Epidermal melanocyte (primary cell): ENCODE results near the gene HNRNPR.
"Not testable (repeated sequence)": the region's sequence is repeated elsewhere in the genome, so short reads cannot be mapped to it uniquely, and the experiment has no call there.

Experiments
- DNase-seq: peaks from one replicate; pipeline ENCODE4 v3.0.0; 2011; ENCODE audit warnings: low spot score; ENCODE audit not compliant: insufficient read length

HNRNPR gene

DNA sequence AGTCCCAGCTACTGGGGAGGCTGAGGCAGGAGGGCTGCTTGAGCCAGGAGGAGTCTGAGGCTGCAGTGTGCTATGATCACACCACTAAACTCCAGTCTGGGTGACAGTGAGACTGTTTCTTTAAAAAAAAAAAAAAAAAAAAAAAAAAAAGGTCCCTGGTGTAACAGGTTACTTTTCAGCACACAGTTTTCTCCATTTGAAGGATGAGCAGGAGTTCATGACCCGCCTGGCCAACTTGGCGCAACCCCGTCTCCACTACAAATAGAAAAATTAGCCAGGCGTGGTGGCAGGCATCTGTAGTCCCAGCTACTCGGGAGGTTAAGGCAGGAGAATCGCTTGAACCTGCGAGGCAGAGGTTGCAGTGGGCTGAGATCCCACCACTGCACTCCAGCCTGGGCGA, 12.4 kb downstream of the HNRNPR start:
- no peak for DNase-seq

DNA sequence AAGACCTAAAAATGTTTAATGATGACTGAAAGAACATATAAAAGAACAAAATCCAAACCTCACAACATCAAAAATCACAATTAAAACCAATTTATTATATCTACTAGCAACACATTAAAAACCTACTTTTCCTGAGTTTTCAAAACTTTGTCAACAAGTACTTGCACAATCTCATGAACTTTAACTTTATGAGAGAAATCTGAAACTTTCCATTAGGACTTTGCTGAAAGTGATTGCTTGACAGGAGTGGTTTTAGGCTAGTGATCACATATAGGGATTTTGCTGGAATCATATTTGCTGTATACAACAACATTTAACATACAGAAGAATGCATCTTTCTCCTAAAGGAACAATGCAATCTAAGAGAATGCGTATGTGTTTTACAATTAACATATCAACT, 13.2 kb downstream of the HNRNPR start:
- DNase-seq = no peak

- no peak for DNase-seq
Observed at GRCh38 chr1:23325393-23325792, 18.7 kb downstream of the HNRNPR start.

DNA sequence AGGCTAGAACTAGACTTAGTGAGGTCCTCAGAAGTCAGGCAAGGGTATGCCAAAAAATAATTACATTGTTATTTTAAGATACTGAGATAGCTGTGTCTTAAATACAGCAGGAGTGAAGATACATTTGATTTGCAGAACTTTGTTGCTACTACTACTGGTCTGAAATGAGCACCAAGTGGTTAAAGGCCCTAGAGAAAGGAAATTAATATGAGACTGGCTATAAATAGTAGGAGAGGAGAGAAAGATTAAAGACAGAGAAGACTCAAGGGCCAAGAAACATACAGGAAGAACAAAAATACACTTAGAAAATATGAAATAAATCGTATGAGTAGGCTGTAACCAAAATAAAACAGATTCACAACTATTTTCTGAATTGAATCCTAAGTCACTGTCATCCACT, 21.3 kb downstream of the HNRNPR start:
- no peak for DNase-seq

- not testable (repeated sequence) for DNase-seq
Observed at GRCh38 chr1:23310280-23310679, 33.8 kb downstream of the HNRNPR start.

- DNase-seq = no peak
Observed at GRCh38 chr1:23304140-23304620, 39.9 kb downstream of the HNRNPR start.

DNA sequence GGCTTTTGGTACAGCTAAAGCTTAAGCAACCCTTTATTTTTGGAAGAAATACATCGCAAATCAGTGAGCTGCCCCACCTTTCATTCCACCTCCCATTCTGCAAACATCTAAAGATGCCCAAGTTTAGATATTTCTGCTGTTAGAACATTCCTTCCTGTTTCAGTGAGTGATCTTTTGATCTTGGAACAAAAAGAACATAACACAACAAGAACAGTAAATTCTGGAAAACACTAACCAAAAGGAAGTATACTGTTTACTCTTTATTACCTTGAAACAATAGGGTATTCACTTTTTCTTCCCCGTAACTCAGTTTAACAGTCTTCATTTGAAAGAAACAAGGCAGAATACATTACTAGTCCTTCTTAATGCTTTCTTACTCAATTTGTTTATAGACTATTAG, 40.6 kb downstream of the HNRNPR start:
- DNase-seq = no peak

DNA sequence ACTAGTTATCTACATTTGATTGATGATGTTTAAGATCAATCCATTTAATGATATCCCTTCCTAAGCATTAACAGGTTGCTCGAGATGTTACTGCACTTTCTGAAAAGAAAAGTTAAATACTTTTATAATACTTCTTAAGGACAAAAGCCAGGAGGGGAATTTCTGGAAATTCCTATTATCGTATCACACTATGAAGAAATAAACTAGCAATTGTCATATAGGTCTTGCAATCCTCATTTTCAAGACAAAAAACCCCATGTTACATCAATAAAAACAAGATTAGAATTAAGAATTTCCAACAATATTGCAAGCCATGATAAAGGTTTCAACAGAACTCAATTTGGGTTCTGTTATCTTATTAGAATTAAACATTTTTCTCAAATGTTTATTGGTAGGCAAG, 47.2 kb downstream of the HNRNPR start:
- DNase-seq = no peak

GRCh38 chr1:23291706-23292105, 52.4 kb downstream of the HNRNPR start:
- DNase-seq = no peak

GRCh38 chr1:23290836-23291565, 53.1 kb downstream of the HNRNPR start:
- no peak for DNase-seq

GRCh38 chr1:23288671-23289070, 55.4 kb downstream of the HNRNPR start:
- no peak for DNase-seq

- DNase-seq = no peak
Observed at GRCh38 chr1:23288201-23288600, 55.9 kb downstream of the HNRNPR start.

GRCh38 chr1:23286401-23286800, 57.7 kb downstream of the HNRNPR start:
- DNase-seq = no peak

DNA sequence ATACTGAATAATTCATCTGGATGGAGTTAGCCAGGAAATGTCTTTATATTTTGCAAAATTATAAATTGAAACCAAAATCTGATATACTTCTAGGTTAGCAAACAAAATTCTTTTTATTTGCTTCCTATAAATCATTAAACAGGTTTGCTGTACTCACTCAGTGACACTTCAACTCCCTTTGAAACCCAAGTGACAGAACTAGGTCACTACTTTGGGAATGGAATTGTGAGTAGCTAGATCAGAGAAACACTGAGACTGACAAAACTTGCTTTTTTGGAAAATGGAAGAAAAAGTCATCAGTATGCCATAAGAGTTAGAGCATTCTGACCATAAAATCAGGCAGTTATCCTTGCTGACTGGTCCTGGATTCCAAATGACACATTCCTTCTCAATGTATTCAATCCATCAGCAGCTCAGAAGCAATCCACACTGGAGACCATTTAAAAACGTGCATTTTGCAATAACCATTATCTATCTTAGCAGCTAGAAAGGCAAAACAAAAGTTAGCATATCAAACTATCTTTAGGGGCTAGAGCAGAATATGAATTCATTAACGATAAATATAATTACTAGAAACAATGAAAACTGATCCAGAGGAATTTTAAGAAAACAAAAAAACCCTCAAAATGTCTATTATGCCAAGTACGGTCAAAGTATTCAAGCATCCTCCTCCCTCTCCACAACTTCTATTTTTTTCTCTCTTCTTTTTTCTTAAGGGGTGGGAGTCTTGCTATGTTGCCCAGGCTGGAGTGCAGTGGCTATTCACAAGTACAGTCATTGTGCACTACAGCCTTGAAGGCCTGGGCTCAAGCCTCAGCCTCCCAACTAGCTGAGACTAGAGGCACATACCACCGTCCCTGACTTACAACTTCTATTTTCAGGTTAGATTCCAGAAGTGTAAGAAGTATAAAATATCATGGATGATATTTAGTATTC, 60.1 kb downstream of the HNRNPR start:
- no peak for DNase-seq

DNA sequence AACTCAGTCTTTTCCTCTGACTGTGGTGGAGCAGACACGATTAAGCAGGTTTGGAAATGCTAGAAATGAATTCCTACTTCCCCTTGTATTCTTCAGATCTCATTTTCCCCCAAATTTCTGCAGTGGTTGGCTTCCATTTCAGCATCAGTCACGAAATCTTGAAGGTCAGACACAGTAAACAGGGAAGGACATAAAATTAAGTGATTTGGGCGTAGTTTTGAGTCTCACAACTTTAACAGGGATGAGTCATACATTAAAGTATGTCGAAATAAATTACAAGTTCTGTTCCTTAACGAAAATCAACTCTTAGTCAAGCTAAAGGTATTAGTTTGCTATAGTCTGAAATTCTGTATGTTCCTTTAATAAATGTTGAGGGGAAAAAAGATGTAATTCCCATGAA, 61.1 kb downstream of the HNRNPR start:
- DNase-seq = no peak

- no peak for DNase-seq
Observed at GRCh38 chr1:23278717-23279116, 65.4 kb downstream of the HNRNPR start.

- no peak for DNase-seq
Observed at GRCh38 chr1:23276531-23276930, 67.6 kb downstream of the HNRNPR start.

GRCh38 chr1:23274134-23274505, 70.0 kb downstream of the HNRNPR start:
- DNase-seq = no peak

- DNase-seq = peak; percentile 28
Observed at GRCh38 chr1:23273450-23274133, 70.5 kb downstream of the HNRNPR start.

DNA sequence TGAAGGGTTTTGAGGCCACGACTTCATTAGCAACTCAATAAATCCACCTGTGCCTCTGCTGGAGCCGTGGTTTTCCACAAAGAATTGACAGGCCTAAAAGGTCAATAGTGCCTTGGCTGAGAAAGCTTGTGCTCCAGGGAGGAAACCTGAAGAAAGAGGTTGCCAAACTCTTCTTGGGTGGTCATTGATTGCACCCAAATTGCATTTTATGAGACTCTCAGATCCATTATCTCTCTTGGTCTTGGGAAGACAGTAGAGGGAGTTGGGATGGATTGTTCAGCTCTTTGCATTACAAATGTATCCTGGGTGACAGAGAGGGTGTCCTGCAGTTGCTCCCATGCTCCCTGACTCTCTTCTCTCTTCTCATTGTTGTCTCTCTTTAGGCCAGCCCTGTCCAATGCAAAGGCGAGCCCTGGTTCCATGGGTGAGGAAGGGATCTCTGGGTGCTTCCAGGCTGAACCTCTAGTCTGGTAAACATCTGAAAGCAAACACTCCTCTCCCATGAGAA, 80.7 kb downstream of the HNRNPR start:
- DNase-seq = no peak

DNA sequence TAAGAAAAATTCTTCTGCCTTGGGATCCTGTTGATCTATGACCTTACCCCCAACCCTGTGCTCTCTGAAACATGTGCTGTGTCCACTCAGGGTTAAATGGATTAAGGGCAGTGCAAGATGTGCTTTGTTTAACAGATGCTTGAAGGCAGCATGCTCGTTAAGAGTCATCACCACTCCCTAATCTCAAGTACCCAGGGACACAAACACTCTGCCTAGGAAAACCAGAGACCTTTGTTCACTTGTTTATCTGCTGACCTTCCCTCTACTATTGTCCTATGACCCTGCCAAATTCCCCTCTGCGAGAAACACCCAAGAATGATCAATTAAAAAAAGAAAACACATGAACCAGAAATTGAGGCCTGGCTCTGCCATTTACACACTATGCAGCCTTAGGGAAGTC, 86.0 kb downstream of the HNRNPR start:
- not testable (repeated sequence) for DNase-seq

DNA sequence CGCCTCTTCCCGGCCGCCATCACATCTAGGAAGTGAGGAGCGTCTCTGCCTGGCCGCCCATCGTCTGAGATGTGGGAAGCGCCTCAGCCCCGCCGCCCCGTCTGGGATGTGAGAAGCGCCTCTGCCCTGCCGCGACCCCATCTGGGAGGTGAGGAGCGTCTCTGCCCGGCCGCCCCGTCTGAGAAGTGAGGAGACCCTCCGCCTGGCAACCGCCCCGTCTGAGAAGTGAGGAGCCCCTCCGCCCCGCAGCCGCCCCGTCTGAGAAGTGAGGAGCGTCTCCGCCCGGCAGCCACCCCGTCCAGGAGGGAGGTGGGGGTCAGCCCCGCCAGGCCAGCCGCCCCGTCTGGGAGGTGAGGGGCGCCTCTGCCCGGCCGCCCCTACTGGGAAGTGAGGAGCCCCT, 86.7 kb downstream of the HNRNPR start:
- not testable (repeated sequence) for DNase-seq
